ENCODE data around the gene VPS37B.

GRCh38 chr12:122921917-122922316 is 26.0 kb upstream of the VPS37B start:
- TF ChIP-seq, protein P1, sequence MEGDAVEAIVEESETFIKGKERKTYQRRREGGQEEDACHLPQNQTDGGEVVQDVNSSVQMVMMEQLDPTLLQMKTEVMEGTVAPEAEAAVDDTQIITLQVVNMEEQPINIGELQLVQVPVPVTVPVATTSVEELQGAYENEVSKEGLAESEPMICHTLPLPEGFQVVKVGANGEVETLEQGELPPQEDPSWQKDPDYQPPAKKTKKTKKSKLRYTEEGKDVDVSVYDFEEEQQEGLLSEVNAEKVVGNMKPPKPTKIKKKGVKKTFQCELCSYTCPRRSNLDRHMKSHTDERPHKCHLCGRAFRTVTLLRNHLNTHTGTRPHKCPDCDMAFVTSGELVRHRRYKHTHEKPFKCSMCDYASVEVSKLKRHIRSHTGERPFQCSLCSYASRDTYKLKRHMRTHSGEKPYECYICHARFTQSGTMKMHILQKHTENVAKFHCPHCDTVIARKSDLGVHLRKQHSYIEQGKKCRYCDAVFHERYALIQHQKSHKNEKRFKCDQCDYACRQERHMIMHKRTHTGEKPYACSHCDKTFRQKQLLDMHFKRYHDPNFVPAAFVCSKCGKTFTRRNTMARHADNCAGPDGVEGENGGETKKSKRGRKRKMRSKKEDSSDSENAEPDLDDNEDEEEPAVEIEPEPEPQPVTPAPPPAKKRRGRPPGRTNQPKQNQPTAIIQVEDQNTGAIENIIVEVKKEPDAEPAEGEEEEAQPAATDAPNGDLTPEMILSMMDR (IDR thresholded peaks at IDR 0.05), result no peak
- TF ChIP-seq EZH2 (IDR thresholded peaks at IDR 0.05; ENCODE audit: borderline replicate concordance, insufficient read depth, low read depth, low read length, poor library complexity, severe bottlenecking), result no peak

Data from B cell (primary cell).